Astrocyte of the spinal cord (primary cell): ENCODE results near the gene DLGAP1.

Experiments used
- DNase-seq: peaks from one replicate; pipeline ENCODE4 v3.0.0; 2011; ENCODE audit warnings: low read depth, low spot score
- H3K4me3 ChIP-seq: 2 replicates; pipeline ENCODE4 v1.5.1; 2011; ENCODE audit warnings: low read depth, mild to moderate bottlenecking, low read length, moderate library complexity
- in situ Hi-C: cut with HindIII; loops from 2 replicates; pipeline ENCODE4 v1.10.0; 2017; ENCODE audit warnings: low sequenced_read_pairs
- TF ChIP-seq, protein P1 (sequence below): IDR thresholded peaks from 2 replicates; pipeline ENCODE4 v1.5.1; 2012; ENCODE audit warnings: low read depth, mild to moderate bottlenecking, low read length, inconsistent platforms

DLGAP1 gene

DNA sequence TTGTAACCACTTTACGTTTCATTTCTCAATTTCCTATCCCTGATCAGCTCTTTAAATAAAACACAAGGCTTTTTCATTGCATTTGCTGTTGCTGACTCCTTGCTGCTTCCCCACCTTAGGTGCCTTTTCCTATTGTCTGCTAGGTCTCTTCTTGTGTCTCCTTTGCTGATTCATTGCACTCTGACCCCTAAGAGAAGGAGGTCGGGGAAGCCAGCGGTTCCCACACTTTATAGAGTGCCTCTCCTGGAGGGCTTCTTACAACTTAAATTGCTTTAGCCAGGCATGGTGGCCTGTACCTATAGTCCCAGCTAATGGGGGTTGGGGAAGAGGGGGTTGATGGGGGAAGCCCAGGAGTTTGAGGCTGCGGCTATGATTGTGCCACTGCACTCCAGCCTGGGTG is 495.0 kb downstream of the DLGAP1 start:
- TF ChIP-seq, protein P1, sequence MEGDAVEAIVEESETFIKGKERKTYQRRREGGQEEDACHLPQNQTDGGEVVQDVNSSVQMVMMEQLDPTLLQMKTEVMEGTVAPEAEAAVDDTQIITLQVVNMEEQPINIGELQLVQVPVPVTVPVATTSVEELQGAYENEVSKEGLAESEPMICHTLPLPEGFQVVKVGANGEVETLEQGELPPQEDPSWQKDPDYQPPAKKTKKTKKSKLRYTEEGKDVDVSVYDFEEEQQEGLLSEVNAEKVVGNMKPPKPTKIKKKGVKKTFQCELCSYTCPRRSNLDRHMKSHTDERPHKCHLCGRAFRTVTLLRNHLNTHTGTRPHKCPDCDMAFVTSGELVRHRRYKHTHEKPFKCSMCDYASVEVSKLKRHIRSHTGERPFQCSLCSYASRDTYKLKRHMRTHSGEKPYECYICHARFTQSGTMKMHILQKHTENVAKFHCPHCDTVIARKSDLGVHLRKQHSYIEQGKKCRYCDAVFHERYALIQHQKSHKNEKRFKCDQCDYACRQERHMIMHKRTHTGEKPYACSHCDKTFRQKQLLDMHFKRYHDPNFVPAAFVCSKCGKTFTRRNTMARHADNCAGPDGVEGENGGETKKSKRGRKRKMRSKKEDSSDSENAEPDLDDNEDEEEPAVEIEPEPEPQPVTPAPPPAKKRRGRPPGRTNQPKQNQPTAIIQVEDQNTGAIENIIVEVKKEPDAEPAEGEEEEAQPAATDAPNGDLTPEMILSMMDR, result no peak
- in situ Hi-C loops, result no loop called here
- no peak overlapping the region for H3K4me3 ChIP-seq
- DNase-seq, result no peak

DNA sequence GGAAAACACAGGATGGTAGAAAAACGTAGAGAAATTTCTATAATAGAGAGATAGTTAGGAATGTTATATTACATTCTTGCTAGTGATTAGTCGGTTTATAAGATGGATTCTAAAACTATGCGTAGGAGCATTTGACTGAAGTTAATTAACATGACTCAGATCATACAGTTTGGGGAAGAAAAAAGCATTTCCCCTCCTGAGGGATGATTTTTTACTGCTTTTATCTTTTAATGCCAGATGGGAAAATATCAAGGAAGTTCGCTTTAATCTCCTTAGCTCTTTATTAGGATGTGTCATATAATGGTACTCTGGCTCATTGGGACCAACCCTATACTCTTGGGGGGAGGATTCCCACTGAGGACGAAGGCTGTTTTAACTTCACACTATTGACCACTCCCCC is 503.1 kb downstream of the DLGAP1 start:
- no peak overlapping the region for H3K4me3 ChIP-seq
- TF ChIP-seq, protein P1, result no peak
- in situ Hi-C loops, result no loop called here
- no peak for DNase-seq

DNA sequence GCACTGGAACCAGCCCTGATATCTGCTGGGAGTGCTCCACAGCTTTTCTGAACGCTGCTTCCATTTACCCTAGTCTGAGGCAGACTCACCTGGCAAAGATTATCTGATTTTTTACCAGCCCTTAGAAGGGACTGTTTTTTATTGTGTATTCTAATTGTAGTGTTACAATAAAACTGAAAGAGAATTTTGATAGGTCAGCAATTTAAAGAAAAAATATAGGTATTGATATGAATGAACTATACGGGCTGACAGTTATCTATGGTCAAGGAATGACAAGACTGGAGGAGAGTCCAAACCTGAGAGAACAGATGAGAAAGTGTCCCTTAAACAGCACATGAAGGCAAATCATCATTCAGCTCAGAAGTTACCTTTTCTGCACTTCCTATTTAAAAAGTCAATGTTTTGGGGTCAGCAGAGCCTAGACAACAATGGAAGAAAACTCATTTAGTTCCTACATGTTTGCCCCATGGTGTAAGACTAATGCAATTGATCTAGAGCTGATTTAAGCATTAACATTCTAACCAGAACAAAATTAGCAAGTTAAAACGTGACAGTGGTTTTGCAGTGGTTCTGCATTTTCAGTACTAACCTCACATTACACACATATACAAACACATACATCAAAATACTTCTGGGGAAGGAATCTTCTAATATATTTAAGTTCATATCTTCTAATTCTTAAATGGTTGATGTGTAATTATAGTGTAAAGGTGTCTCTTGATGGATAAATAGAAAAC is 504.3 kb downstream of the DLGAP1 start:
- no peak for DNase-seq
- TF ChIP-seq, protein P1, result no peak
- in situ Hi-C loops, result no loop called here
- H3K4me3 ChIP-seq, result no peak overlapping the region

DNA sequence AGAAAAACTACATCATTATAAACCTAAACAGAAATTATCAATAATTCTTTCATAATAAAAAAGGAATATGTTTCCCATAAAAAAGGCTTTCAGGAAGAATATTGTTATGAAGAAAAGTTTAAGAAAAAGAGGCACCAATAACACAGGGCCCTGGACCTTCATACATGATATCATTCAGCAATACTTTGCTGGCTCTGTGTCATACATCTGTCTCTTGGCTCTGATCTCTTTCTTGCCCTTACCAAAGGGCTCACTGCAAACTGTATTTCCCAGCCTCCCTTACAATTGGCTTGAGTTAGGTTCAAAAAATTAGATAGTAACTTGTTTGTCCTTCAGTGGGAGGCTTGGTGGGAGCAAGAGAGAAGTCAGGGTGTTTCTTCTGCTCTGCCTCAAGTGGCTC is 506.1 kb downstream of the DLGAP1 start:
- TF ChIP-seq, protein P1, result no peak
- in situ Hi-C loops, result no loop called here

DNA sequence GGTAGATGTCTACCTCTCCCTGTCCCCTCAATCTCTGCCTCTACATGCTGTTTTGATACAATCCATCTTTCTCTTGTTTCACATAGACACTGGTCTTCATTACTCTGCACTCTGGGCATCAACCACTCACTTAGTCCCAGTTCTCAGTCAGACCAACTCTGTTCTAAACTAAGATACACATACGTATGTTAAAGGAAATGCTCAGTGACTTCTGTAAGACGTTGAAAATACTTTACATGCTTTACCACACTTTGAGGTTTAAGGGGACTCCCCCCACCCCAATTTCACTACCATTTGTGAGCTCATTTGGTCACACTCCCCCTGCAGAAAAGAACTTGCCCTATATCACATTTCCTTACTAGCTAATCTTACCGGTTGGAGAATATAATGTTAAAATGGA is 507.7 kb downstream of the DLGAP1 start:
- TF ChIP-seq, protein P1, result no peak
- no peak for DNase-seq
- no peak overlapping the region for H3K4me3 ChIP-seq
- in situ Hi-C loops, result no loop called here

More for the DNA sequence above, 506.1 kb downstream of the DLGAP1 start:
- no peak for DNase-seq
- H3K4me3 ChIP-seq, result no peak overlapping the region

DNA sequence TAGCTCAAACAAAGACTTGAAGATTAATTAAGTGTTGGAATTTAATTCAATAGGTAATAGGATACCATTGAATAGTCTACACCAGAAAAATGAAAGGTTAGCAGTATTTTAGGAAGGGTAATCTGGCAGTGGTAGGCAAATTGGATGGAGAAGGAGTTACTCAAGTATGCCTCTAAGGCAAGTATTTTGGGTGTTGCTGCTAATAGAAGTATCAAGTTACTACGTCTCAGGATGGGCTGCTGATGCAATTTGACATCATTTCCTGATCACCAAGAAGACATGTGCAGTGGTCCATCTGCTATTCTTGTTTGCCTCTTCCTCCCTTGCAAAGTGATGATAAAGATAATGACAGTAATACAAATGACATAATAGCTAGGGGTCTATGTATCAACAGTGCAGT is 519.8 kb downstream of the DLGAP1 start:
- in situ Hi-C loops, result no loop called here
- TF ChIP-seq, protein P1, result no peak

More for the DNA sequence above, 519.8 kb downstream of the DLGAP1 start:
- H3K4me3 ChIP-seq, result no peak overlapping the region
- DNase-seq, result no peak
